Mesothelial cell of epicardium (in vitro differentiated cells): Measurements from ENCODE around the gene NXT1. TPM values are rescaled to one million over a fixed set of nuclear protein-coding genes. Genes with fewer than 3 reads are reported as not detected.
A peak's percentile ranks its signal among the peaks of the same experiment; 100 is the strongest.
"Not testable (repeated sequence)": the region's sequence is repeated elsewhere in the genome, so short reads cannot be mapped to it uniquely, and the experiment has no call there.

ENCODE experiments used
- DNase-seq, 2 experiments: peaks; one replicate each; pipeline ENCODE4 v3.0.0; 2021; ENCODE audit warnings: low spot score in 2 of 2; ENCODE audit not compliant: unreplicated experiment in 2 of 2
- H3K27ac Mint-ChIP-seq: 2 replicates; pipeline ENCODE4 v1.8.0; 2021; ENCODE audit warnings: mixed read lengths
- H3K27me3 Mint-ChIP-seq: 2 replicates; pipeline ENCODE4 v1.8.0; 2021; ENCODE audit warnings: low read depth, mixed read lengths
- H3K36me3 Mint-ChIP-seq: 2 replicates; pipeline ENCODE4 v1.8.0; 2021; ENCODE audit warnings: mixed read lengths
- H3K4me1 Mint-ChIP-seq: 2 replicates; pipeline ENCODE4 v1.8.0; 2021; ENCODE audit warnings: mixed read lengths
- H3K4me3 Mint-ChIP-seq: 2 replicates; pipeline ENCODE4 v1.8.0; 2021; ENCODE audit warnings: mild to moderate bottlenecking, moderate library complexity, mixed read lengths
- H3K9me3 Mint-ChIP-seq: 2 replicates; pipeline ENCODE4 v1.8.0; 2021; ENCODE audit warnings: mixed read lengths
- CTCF ChIP-seq: fragments of 200-600 bp; sonication (generic); IDR thresholded peaks from one replicate; pipeline ENCODE4 v1.5.0; 2021; ENCODE audit warnings: antibody characterized with exemption; ENCODE audit not compliant: unreplicated experiment
- total RNA-seq: library from RNA; stranded (reverse); gene quantifications from 3 replicates; pipeline ENCODE4 v1.2.1, GENCODE V29; 2021

The NXT1 gene
- total RNA-seq, 1 donor from 2014 or later: 24.8 TPM

- peaks cover 6% of the 10 kb centered on the region for H3K27me3 Mint-ChIP-seq
- H3K27ac Mint-ChIP-seq: no peak overlapping the region
- TF ChIP-seq CTCF: no peak
- H3K9me3 Mint-ChIP-seq: no peaks in the 10 kb centered on the region
- no peaks in the 10 kb centered on the region for H3K36me3 Mint-ChIP-seq
- no peak overlapping the region for H3K4me3 Mint-ChIP-seq
- peaks cover 19% of the 10 kb centered on the region for H3K4me1 Mint-ChIP-seq
- DNase-seq: no peak
These were observed 6.3 kb upstream of the NXT1 start for GRCh38 chr20:23344336-23344735.

DNA sequence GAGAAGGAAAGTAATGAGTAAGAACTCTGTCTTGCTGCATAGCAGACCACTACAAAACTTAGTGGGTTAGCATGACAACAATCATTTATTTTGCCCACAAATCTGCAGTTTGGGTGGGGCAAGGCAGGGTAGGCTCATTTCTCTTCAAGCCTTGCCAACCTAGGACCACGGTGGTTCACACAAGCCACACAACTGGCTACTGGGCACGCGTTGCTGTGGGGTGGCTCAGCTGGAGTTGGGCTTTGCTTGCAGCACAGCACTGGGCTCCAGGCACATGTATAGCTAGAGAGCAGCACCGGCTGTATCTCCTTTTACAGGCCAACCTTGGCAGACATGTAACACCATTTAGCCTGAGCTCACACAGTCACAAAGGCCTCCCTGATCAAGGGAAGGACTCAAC is 4.6 kb upstream of the NXT1 start:
- TF ChIP-seq CTCF: no peak
- Mint-ChIP-seq H3K9me3 (no peaks in the 10 kb centered on the region), H3K36me3 (no peaks in the 10 kb centered on the region), H3K27me3 (peaks cover 4% of the 10 kb centered on the region), H3K27ac (no peak overlapping the region), H3K4me3 (no peak overlapping the region), H3K4me1 (peaks cover 24% of the 10 kb centered on the region)
- no peak for DNase-seq

GRCh38 chr20:23347791-23348190 is 2.8 kb upstream of the NXT1 start:
- Mint-ChIP-seq H3K9me3 (no peaks in the 10 kb centered on the region), H3K4me3 (no peak overlapping the region), H3K4me1 (peaks cover 33% of the 10 kb centered on the region), H3K36me3 (no peaks in the 10 kb centered on the region), H3K27me3 (no peaks in the 10 kb centered on the region), H3K27ac (peak overlapping the region; percentile 100)
- DNase-seq: no peak
- TF ChIP-seq CTCF: no peak

GRCh38 chr20:23348510-23348909 is 2.1 kb upstream of the NXT1 start:
- Mint-ChIP-seq H3K27ac (peak overlapping the region; percentile 100), H3K4me1 (peaks cover 35% of the 10 kb centered on the region), H3K4me3 (peak overlapping the region; percentile 26)
- not testable (repeated sequence) for H3K9me3 Mint-ChIP-seq, DNase-seq, H3K27me3 Mint-ChIP-seq, H3K36me3 Mint-ChIP-seq

DNA sequence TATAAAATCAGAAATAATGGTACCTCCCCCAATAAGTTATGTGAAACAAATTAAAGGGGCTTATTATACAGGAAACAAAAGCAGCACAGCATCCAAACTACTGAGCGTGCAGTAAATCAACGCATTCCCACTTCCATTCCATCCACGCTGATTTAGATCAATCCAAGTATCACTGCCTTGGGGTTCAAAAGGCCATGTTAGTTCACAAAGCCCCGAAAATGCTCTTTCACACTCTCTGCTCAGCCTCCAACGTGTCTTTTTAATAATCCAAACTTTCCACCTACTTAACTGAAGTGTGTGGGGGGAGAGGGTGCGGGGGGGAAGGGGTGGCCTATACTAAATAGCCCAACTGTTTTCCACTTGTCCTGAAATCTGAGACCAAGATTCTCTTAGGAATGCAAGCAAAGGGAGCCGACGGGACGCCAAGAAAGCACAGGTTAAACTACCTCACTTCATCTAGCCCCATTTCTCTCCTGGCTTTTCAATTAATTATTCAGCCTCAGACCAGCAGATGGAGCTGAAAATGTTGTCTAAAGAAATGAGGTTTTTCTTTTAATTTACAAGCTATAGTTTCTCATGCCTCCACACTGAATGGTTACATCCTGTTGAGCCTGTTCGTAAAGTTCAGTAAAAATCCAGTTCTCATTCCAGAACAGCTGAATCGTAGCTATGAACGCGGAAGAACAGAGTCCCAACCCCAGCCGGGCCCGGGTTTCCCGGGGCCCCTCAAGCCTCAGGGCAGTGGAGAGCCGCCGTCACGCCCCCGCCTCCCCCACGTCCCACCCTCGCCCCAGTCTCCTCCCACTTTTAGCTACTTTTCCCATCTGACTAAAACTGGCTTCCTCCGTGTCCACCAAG is 1.0 kb upstream of the NXT1 start:
- H3K4me3 Mint-ChIP-seq: peak overlapping the region; percentile 96
- H3K4me1 Mint-ChIP-seq: peaks cover 35% of the 10 kb centered on the region
- no peaks in the 10 kb centered on the region for H3K36me3 Mint-ChIP-seq
- peak overlapping the region; percentile 100 for H3K27ac Mint-ChIP-seq
- no peaks in the 10 kb centered on the region for H3K9me3 Mint-ChIP-seq
- peak; percentile 29 for TF ChIP-seq CTCF
- no peaks in the 10 kb centered on the region for H3K27me3 Mint-ChIP-seq
- peak in 1 of 2 experiments; percentile 55 for DNase-seq
